Right hindlimb (tissue), 1 donor: Measurements from ENCODE around the gene NSG1.
"Not testable (repeated sequence)": the region's sequence is repeated elsewhere in the genome, so short reads cannot be mapped to it uniquely, and the experiment has no call there.

Experiments used
- DNase-seq: peaks from one replicate; pipeline ENCODE4 v3.0.0-alpha.2; 2018

NSG1 gene

GRCh38 chr4:4386736-4387392 lies at the start of gene NSG1:
Gene NSG1, plus strand, starts transcription at chr4:4387102. Its CDS starts 528 bp downstream, at chr4:4387630.
- peak; percentile 49 for DNase-seq

- no peak for DNase-seq
These were observed 48.5 kb upstream of the NSG1 start for GRCh38 chr4:4338210-4339001.

GRCh38 chr4:4339504-4340085 lies 47.3 kb upstream of the NSG1 start:
- no peak for DNase-seq

GRCh38 chr4:4341861-4342650 lies 44.8 kb upstream of the NSG1 start:
- DNase-seq = no peak

DNA sequence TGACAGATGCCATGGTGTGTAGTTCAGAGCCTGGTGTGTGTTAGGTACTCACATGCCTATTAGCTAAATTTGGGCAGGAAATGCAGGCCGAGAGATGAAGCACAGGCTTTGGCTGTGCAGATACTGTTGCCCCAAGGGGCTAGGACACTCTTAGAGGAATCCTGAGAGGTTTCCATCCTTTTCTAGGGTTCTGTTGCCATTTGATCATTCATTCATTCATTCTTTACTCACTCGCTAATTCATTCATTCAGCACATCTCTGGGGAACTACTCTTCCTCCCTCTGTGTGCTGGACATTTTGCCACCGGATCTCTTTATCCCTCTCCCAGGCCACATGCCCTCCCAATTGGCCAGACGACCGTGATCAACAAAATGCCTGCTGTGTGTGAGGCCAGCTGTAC lies 43.9 kb upstream of the NSG1 start:
- DNase-seq = no peak

GRCh38 chr4:4344915-4345527 lies 41.9 kb upstream of the NSG1 start:
- DNase-seq = no peak

DNA sequence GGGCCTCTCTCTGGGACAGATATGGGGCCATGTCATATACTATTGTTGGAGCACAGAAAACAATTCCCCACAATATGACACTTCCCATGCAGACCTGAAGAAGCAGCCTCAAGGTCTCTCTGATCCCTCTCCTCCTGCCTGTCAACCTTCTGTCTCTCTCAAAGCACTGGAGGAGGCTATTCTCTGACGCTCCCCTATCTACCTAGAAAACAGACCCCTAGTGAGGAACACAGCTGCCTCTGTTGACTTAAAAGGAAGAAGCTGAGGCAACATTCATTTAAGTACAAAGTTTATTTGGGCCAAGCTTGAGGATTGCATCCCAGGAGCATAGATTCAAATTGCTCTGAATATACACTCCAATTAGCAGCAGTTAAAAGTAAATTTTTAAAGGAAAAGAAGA lies 39.3 kb upstream of the NSG1 start:
- DNase-seq = no peak

- DNase-seq = not testable (repeated sequence)
These were observed 38.3 kb upstream of the NSG1 start for GRCh38 chr4:4348585-4348984.

DNA sequence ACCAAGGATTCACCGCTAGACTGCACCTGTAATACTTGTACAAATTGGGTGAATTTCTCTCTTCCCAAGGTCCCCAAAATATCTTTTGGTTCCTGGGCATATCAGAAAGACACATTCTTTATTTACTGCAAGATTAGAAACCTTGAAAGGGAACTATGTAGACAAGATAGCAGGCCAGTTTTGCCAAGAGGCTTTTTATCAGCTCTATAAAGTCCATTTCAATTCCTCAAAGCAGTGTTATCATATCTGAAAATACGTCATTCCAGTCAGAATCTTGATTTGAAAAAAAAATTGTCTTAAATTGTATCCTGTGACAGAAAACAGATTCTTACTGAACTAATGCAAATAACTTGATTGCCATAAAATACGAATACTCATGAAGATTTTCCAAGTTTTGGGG lies 37.0 kb upstream of the NSG1 start:
- no peak for DNase-seq

GRCh38 chr4:4350909-4351308 lies 36.0 kb upstream of the NSG1 start:
- DNase-seq = no peak

- DNase-seq = no peak
These were observed 31.6 kb upstream of the NSG1 start for GRCh38 chr4:4355302-4355701.

DNA sequence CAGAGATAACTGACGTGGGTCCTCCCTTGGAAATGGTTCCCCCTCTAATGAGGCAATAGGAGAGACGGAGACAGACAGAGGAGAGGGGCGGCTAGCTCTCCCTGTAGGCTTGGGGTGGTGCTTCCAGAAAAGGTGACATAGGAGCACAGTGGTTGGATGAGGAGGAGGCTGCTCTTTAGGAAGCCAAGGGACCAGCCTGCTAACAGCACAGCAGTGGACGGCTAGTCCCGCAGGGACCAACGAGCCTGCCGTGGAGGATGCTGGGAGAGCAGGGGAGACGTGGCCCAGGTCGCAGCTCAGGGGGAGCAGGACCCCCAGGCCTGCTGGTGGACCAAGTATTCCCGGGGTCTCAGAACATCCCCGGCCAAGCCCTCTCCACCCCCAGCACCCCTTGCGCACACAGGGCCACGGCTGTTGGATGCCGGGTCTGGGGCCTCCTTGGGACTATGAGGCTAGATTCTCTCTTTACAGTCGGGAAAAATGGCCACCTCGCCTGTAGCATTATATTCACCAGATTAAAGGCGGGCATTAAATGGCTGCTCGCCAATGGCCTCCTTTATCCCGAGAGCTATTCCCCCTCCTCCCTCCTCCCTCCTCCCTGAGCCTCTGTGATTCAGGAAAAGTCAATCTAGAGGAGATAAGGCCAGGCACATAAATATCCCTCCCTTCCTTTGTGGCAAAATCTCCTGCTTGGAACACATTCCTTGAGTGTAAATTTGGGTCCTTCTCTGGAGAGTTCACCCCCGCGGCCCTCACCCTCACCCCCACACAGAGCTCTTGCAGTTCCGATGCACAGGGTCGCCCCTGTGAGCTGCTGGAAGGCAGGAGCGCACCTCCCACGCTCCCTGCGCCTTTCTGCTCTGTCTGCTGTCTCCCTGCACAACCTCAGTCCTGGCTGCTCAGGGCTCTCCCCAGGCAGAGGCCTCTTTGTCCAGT lies 30.5 kb upstream of the NSG1 start:
- no peak for DNase-seq

GRCh38 chr4:4358093-4358854 lies 28.6 kb upstream of the NSG1 start:
- DNase-seq = no peak

DNA sequence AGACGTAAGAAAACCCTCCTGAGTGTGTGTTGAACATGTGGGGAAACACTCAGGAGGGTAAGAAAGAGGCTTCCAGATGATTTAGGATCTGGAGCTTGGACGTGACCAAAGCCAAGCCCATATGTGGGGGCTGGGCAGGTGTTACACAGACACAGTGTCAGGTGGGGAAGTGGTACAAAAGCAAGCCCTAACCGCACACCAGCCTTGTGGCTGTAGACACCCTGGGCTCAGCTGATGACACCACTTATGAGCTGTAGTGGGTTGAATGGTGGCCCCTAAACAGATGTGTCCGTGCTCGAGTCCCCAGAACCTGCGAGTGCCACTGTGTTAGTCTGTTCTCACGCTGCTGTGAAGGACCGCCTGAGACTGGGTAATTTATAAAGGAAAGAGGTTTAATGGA lies 25.0 kb upstream of the NSG1 start:
- DNase-seq = no peak

- DNase-seq = no peak
These were observed 23.8 kb upstream of the NSG1 start for GRCh38 chr4:4362991-4363697.

DNA sequence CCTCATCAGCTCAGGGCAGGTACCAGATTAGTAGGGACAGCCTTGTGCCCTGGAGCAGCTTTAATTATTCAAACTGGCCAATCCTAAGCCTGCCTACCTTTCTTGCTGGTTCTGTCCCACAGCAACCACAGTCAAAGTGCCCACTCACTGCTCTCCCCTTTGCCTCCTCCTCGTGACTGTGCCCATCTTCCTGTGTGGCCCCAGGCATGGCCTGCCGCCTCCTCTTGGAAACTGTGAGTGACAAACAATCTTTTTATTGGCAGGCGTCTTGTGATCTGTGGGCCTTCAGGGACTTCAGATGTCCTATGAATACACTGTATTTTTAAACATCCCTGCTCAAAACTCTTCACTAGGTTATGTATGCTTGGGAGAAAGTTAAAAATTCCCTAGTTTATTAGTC lies 22.8 kb upstream of the NSG1 start:
- DNase-seq = no peak

- DNase-seq = no peak
These were observed 22.3 kb upstream of the NSG1 start for GRCh38 chr4:4364486-4365208.

- DNase-seq = no peak
These were observed 17.9 kb upstream of the NSG1 start for GRCh38 chr4:4368809-4369580.
